Colonic mucosa (tissue), 4 donors: Measurements from ENCODE around the gene IRF3. TPM values are rescaled to one million over a fixed set of nuclear protein-coding genes. Genes with fewer than 3 reads are reported as not detected.

ENCODE experiments used
- DNase-seq: peaks from one replicate; pipeline ENCODE4 v3.0.0-alpha.2; 2020
- H3K27ac ChIP-seq: fragments of 200-600 bp; one replicate; pipeline ENCODE4 v1.8.0; 2021
- H3K27me3 ChIP-seq: fragments of 200-600 bp; one replicate; pipeline ENCODE4 v1.8.0; 2021
- H3K36me3 ChIP-seq: fragments of 200-600 bp; one replicate; pipeline ENCODE4 v1.8.0; 2021
- H3K4me1 ChIP-seq: fragments of 200-600 bp; one replicate; pipeline ENCODE4 v1.8.0; 2021; ENCODE audit warnings: mild to moderate bottlenecking
- H3K4me3 ChIP-seq: fragments of 200-600 bp; one replicate; pipeline ENCODE4 v1.8.0; 2021
- H3K9ac ChIP-seq, 2 donors: one replicate each; pipeline ENCODE4 v1.7.0; 2013; ENCODE audit warnings: control low read depth in 2 of 2, low read depth in 2 of 2, low read length in 2 of 2
- H3K9me3 ChIP-seq: fragments of 200-600 bp; one replicate; pipeline ENCODE4 v1.8.0; 2021
- intact Hi-C: fragments of 100-400 bp; cut with DNase I; formaldehyde crosslinking; loops from one replicate; pipeline ENCODE4 v1.14.1; 2022
- total RNA-seq, 2 donors: library from RNA; stranded (reverse); fragmentation: NEBNext Ultra II Directional in 1 of 2; extraction: Animal tissue kit (Norgen Biotek cat#: 25700) in 1 of 2; gene quantifications; one replicate each; pipeline ENCODE4 v1.2.1, GENCODE V29; 2021
- TF ChIP-seq, protein P1 (sequence below): fragments of 200-600 bp; IDR thresholded peaks from one replicate; pipeline ENCODE4 v1.8.0; 2022; ENCODE audit warnings: antibody characterized with exemption, mild to moderate bottlenecking
- donor health status: healthy.
- donor health status: DM: no; HTN: no; CAD: no.
- donor health status: DM: no; HTN: no; CAD: no.

Gene IRF3
- total RNA-seq, 2 donors from 2014 or later, result 62.9 to 190 TPM

GRCh38 chr19:49685845-49686332 is 20.2 kb upstream of the IRF3 start:
- TF ChIP-seq, protein P1, sequence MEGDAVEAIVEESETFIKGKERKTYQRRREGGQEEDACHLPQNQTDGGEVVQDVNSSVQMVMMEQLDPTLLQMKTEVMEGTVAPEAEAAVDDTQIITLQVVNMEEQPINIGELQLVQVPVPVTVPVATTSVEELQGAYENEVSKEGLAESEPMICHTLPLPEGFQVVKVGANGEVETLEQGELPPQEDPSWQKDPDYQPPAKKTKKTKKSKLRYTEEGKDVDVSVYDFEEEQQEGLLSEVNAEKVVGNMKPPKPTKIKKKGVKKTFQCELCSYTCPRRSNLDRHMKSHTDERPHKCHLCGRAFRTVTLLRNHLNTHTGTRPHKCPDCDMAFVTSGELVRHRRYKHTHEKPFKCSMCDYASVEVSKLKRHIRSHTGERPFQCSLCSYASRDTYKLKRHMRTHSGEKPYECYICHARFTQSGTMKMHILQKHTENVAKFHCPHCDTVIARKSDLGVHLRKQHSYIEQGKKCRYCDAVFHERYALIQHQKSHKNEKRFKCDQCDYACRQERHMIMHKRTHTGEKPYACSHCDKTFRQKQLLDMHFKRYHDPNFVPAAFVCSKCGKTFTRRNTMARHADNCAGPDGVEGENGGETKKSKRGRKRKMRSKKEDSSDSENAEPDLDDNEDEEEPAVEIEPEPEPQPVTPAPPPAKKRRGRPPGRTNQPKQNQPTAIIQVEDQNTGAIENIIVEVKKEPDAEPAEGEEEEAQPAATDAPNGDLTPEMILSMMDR, result no peak
- Histone ChIP-seq H3K36me3 (no peaks in the 10 kb centered on the region), H3K4me3 (no peak overlapping the region)

DNA sequence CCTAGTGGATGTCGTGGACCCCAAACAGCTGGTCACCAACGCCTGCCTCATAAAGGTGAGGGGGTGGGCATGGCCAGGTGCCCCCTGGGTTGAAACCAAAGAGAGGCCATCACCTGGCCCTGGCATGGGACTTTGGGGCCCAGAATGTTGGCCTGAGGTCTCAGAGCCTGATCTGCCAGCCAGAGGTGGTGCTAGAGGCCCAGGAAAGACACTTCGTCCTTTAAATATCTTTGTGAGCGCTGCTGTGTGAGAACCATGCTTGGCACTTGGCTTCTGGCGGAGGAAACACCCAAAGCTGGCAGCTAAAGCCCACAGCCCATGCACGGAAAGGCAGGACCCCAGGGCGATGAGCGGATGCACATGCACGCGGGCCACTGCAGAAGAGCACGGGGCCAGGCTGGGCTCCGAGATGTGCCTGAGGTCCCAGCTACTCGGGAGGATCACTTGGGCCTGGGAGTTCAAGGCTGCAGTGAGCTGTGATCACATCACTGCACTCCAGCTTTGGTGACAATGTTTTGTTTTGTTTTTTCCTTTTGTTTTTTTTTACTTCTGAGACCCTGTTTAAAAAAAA is 19.4 kb upstream of the IRF3 start:
- TF ChIP-seq, protein P1, result no peak
- H3K36me3 ChIP-seq, result no peaks in the 10 kb centered on the region
- H3K9ac ChIP-seq, result no peak overlapping the region
- H3K27ac ChIP-seq, result no peak overlapping the region
- DNase-seq, result no peak
- no peak overlapping the region for H3K4me3 ChIP-seq
- H3K4me1 ChIP-seq, result peaks cover 11% of the 10 kb centered on the region
- peaks cover 6% of the 10 kb centered on the region for H3K27me3 ChIP-seq
- intact Hi-C loops, result no loop called here
- H3K9me3 ChIP-seq, result no peaks in the 10 kb centered on the region

More at GRCh38 chr19:49685845-49686332, 20.2 kb upstream of the IRF3 start:
- intact Hi-C loops, result no loop called here
- Histone ChIP-seq H3K4me1 (peaks cover 5% of the 10 kb centered on the region), H3K9me3 (no peaks in the 10 kb centered on the region), H3K27ac (no peak overlapping the region), H3K27me3 (peaks cover 12% of the 10 kb centered on the region), H3K9ac (no peak overlapping the region)
- no peak for DNase-seq

DNA sequence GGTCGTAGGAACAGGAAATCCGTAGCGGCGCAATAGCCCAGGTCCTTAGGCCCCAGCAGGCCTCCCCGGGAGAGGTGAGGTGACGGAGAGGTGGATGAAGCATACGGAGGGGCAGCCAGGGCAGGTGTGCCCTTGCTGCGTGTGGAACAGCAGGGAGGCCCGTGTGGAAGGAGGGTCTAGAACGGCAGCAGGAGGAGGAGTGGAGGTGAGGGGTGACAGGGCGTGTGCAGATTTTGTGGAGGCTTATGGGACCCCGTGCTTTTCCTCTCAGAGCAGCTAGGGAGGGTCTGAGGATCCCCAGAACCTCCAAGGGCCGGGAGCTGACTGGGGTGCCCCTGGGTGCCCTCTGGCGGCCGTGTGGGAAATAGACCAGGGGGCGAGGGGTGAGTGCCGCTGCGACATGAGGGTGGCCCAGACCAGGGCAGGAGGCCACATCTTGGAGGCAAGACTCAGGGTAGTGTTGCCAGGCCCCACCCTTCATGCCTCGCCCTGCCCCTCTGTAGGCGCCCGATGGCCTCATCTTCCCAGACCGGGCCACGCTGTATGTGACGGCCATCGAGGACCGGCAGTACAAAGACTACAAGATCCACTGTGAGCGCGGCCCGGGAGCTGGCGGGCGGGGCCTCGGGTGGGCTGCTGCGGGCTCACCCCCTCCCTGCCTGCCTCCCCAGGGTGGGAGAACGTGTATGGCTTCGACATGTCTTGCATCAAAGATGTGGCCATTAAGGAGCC is 18.8 kb upstream of the IRF3 start:
- Histone ChIP-seq H3K4me3 (no peak overlapping the region), H3K9ac (no peak overlapping the region), H3K9me3 (no peaks in the 10 kb centered on the region), H3K27ac (no peak overlapping the region), H3K4me1 (peaks cover 9% of the 10 kb centered on the region), H3K36me3 (no peaks in the 10 kb centered on the region), H3K27me3 (no peaks in the 10 kb centered on the region)
- intact Hi-C loops, result no loop called here
- TF ChIP-seq, protein P1, result peak; percentile 55
- no peak for DNase-seq

- TF ChIP-seq, protein P1, result no peak
- Histone ChIP-seq H3K4me3 (no peak overlapping the region), H3K4me1 (peaks cover 9% of the 10 kb centered on the region), H3K36me3 (no peaks in the 10 kb centered on the region), H3K9me3 (no peaks in the 10 kb centered on the region), H3K9ac (no peak overlapping the region), H3K27ac (no peak overlapping the region), H3K27me3 (no peaks in the 10 kb centered on the region)
- no peak for DNase-seq
- intact Hi-C loops, result no loop called here
Measured at GRCh38 chr19:49683814-49684250, 18.2 kb upstream of the IRF3 start.

DNA sequence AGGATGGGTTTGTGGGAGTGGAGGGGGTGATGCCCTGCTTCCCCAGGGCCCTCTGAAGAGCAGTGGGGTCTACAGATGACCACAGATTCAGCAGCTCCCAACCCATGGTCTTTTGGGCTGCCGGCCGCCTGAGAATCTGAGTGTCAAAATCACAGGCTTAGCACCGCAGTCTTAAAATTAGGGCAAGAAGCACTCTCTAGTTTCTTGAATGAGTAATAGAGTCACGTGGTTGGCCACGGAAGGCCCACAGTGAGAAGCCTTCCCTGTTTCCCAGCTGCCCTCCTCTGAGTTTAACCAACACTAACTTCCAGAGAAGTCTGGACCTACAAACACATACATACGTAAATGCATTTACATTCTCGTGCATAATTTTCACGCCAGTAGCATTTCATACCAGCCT is 16.6 kb upstream of the IRF3 start:
- Histone ChIP-seq H3K4me1 (peaks cover 12% of the 10 kb centered on the region), H3K27ac (no peak overlapping the region), H3K27me3 (no peaks in the 10 kb centered on the region), H3K4me3 (no peak overlapping the region), H3K9me3 (no peaks in the 10 kb centered on the region), H3K36me3 (no peaks in the 10 kb centered on the region), H3K9ac (no peak overlapping the region)
- TF ChIP-seq, protein P1, result no peak
- no peak for DNase-seq
- intact Hi-C loops, result no loop called here
